ENCODE data around the gene PTDSS2. TPM values are rescaled to one million over a fixed set of nuclear protein-coding genes. Genes with fewer than 3 reads are reported as not detected.

Gene PTDSS2
- total and polyA plus RNA-seq, 9 of the 15 experiments (the other 6 are each of a cell fraction or from before 2014, with no cell fraction given): 0.45 to 53.9 (median 17.2) TPM

DNA sequence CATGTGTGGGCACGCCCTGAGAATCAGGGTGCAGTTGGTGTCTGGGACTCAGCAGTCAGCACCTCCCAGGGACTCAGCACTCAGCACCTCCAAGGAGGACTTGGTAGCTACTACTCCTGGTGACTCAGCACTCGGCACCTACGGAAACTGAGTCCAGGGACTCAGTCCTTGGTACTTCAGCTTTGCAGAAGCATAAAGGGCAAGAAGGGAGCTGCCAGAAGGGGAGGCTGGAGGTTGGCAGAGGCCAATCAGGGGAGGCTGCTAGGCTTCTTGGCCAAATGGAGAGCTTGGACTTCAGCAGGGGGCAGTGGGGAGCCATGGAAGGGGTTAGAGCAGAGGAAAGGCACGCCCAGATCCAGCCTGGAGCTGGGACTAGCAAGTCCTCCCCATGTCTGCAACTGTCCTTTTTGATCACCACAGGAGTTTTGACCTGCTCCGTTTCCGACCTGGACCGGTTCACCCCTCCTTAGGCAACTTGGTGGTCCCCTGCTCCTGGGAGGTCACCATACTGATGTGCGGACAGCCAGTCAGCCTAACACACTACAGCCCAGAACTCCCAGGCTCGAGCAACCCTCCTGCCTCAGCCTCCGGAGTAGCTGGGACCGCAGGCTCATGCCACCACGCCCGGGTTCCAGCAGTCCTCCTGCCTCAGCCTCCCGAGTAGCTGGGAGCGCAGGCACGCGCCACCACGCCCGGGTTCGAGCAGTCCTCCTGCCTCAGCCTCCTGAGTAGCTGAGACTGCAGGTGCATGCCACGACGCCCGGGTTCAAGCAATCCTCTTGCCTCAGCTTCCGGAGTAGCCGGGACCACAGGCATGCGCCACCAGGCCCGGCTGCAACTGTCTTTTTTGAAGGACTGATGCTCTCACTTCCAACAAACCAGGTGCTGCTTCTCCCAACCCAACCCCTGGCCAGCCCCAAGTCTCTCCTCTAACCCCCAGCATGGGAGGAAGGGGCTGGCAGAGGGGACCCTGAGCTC lies 9.7 kb upstream of the PTDSS2 start (continued):
- TF ChIP-seq, protein P1, sequence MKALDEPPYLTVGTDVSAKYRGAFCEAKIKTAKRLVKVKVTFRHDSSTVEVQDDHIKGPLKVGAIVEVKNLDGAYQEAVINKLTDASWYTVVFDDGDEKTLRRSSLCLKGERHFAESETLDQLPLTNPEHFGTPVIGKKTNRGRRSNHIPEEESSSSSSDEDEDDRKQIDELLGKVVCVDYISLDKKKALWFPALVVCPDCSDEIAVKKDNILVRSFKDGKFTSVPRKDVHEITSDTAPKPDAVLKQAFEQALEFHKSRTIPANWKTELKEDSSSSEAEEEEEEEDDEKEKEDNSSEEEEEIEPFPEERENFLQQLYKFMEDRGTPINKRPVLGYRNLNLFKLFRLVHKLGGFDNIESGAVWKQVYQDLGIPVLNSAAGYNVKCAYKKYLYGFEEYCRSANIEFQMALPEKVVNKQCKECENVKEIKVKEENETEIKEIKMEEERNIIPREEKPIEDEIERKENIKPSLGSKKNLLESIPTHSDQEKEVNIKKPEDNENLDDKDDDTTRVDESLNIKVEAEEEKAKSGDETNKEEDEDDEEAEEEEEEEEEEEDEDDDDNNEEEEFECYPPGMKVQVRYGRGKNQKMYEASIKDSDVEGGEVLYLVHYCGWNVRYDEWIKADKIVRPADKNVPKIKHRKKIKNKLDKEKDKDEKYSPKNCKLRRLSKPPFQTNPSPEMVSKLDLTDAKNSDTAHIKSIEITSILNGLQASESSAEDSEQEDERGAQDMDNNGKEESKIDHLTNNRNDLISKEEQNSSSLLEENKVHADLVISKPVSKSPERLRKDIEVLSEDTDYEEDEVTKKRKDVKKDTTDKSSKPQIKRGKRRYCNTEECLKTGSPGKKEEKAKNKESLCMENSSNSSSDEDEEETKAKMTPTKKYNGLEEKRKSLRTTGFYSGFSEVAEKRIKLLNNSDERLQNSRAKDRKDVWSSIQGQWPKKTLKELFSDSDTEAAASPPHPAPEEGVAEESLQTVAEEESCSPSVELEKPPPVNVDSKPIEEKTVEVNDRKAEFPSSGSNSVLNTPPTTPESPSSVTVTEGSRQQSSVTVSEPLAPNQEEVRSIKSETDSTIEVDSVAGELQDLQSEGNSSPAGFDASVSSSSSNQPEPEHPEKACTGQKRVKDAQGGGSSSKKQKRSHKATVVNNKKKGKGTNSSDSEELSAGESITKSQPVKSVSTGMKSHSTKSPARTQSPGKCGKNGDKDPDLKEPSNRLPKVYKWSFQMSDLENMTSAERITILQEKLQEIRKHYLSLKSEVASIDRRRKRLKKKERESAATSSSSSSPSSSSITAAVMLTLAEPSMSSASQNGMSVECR (CRISPR knock-in tag; IDR thresholded peaks at IDR 0.05): no peak
- peak; percentile 14; the same call in 1 of the 2 replicates for TF ChIP-seq ZNF316 (IDR thresholded peaks at IDR 0.05)
- 0 out of 2 replicates have a peak, but pooled peaks have one; percentile 22 for TF ChIP-seq PTBP1 (IDR thresholded peaks at IDR 0.05; ENCODE audit: low read depth, low read length)
- TF ChIP-seq ZNF263 (CRISPR knock-in tag; IDR thresholded peaks at IDR 0.05; ENCODE audit: borderline replicate concordance): peak; percentile 85
- no peak for TF ChIP-seq E2F3 (CRISPR knock-in tag; IDR thresholded peaks at IDR 0.05)
- peak in 1 of 2 experiments; percentile 59; a peak in 2 of 4 replicates for TF ChIP-seq KDM1A (IDR thresholded peaks at IDR 0.05)
- TF ChIP-seq, protein P2, sequence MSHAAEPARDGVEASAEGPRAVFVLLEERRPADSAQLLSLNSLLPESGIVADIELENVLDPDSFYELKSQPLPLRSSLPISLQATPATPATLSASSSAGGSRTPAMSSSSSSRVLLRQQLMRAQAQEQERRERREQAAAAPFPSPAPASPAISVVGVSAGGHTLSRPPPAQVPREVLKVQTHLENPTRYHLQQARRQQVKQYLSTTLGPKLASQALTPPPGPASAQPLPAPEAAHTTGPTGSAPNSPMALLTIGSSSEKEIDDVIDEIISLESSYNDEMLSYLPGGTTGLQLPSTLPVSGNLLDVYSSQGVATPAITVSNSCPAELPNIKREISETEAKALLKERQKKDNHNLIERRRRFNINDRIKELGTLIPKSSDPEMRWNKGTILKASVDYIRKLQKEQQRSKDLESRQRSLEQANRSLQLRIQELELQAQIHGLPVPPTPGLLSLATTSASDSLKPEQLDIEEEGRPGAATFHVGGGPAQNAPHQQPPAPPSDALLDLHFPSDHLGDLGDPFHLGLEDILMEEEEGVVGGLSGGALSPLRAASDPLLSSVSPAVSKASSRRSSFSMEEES (CRISPR knock-in tag; IDR thresholded peaks at IDR 0.05): no peak
- peak; percentile 93 for TF ChIP-seq BCOR (IDR thresholded peaks at IDR 0.05)
- 0 out of 2 replicates have a peak, but pooled peaks have one; percentile 37 for TF ChIP-seq SMARCA5 (IDR thresholded peaks at IDR 0.05)
- TF ChIP-seq REST (IDR thresholded peaks at IDR 0.05; ENCODE audit: borderline replicate concordance): peak; percentile 76
- TF ChIP-seq REST (CRISPR knock-in tag; IDR thresholded peaks at IDR 0.05; ENCODE audit: low read depth): no peak
